Measurements from ENCODE around the gene SLC34A3. TPM values are rescaled to one million over a fixed set of nuclear protein-coding genes. Genes with fewer than 3 reads are reported as not detected.
A peak's percentile ranks its signal among the peaks of the same experiment; 100 is the strongest.

Gene SLC34A3
- total and polyA plus RNA-seq, 2 donors (not counting 1 experiment from before 2014, with no cell fraction given) = not detected

DNA sequence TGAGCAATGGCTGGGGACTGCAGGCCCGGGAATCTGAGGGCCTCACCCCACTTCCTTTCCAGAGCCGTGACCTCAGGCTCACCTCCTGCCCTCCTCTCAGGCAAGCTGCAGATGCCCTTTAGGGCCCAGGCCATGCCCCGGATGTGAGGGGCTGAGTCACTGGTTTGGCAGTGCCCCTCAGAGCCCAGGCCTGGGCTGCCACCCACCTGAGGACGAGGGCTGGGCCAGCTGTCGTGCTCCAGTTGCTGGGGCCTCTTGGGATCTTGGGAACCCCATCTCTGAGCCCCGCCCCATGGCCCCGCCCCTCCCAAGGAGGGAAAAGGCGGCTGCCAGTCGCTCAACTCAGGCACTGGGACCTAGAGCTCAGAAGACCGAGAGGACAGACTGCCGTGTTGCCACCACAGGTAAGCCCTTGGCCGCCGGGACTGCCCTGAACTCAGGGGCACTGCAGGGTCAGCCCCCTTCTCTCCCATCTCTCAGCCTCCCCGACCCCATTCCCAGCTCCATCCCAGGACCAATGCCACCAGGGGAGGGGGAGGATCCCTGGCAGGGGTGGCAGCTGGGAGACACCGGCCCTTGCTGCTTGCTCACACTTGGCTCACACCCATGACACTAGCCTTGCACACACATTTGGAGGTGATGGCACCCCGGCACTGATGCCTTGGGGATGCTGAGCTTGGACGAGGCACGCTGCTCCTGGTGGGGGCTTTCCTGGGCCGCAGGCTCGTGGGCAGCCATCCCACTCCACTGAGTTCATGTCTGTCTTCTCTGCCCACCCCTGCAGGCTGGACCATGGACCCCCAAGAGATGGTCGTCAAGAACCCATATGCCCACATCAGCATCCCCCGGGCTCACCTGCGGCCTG, 5.6 kb upstream of the SLC34A3 start, which contains the start of gene CYSRT1:
CYSRT1 (plus strand) TSS at position 345 of the 865 bp plus-strand sequence; CDS start at position 793, 448 bp downstream.
- Histone ChIP-seq H3K4me3 (ENCODE audit: control extremely low read depth in 1 of 5, extremely low read depth in 1 of 5, insufficient read depth in 1 of 5, low read depth in 2 of 5, low read length in 4 of 5) (peak within 1 kb of the TSS; percentile 36 to 77 (median 71)), H3K9ac (ENCODE audit: low read length) (peak within 1 kb of the TSS; percentile 75), H3K9me3 (ENCODE audit: control extremely low read depth in 1 of 3, control insufficient read depth in 2 of 3, insufficient read depth in 1 of 3, low read length in 2 of 3) (no peaks in the 10 kb centered on the region), H3K4me2 (replicated peaks; ENCODE audit: low read depth, low read length, poor library complexity, severe bottlenecking) (peak within 1 kb of the TSS; percentile 95), H3K27me3 (replicated peaks in 1 of 4; ENCODE audit: control extremely low read depth in 1 of 4, control insufficient read depth in 3 of 4, insufficient read depth in 4 of 4, low read length in 3 of 4) (peaks cover 0 to 28% (median 2%) of the 10 kb centered on the region in 4 experiments), H3K36me3 (replicated peaks in 1 of 2; ENCODE audit: control extremely low read depth in 1 of 2, control insufficient read depth in 1 of 2, extremely low read depth in 1 of 2, insufficient read depth in 2 of 2, low read length in 1 of 2) (no peaks in the 10 kb centered on the region), H2AFZ (ENCODE audit: insufficient read depth, low read depth, low read length, poor library complexity, severe bottlenecking) (peak within 1 kb of the TSS; percentile 96), H3K79me2 (ENCODE audit: control insufficient read depth, insufficient read depth, low read length) (no peaks in the 10 kb centered on the region), H3K4me1 (ENCODE audit: control insufficient read depth in 2 of 2, insufficient read depth in 2 of 2, low read length in 2 of 2) (peaks cover 13 to 32% of the 10 kb centered on the region in 2 donors), H3K27ac (ENCODE audit: low read length in 2 of 2) (peak within 1 kb of the TSS; percentile 79 to 91), H4K20me1 (ENCODE audit: control insufficient read depth, insufficient read depth, low read length, poor library complexity, severe bottlenecking) (no peaks in the 10 kb centered on the region)
- peaks cover 16% of the 10 kb centered on the region for H3K4me1 Mint-ChIP-seq
- intact Hi-C loops (cut with micrococcal nuclease) = loop anchor here (5.0 kb wide), 1 partner anchor 382 kb away; the partner anchor contains the start of gene ARRDC1
- H3K9me3 Mint-ChIP-seq (ENCODE audit: insufficient read depth) = no peaks in the 10 kb centered on the region
- DNase-seq = peak; percentile 32
- ChIA-PET CTCF (interaction anchor here (0.8 to 7.0 kb wide), 7 partner anchors 13 to 196 kb away, joined by 3 to 76 read pairs (median 4); partner anchors contain the start of genes ANAPC2, NELFB, SSNA1 and TUBB4B), POLR2A (interaction anchor here (1.5 to 3.1 kb wide), 2 partner anchors 10 to 11 kb away, joined by 7 to 10 read pairs; no protein-coding TSS in a partner anchor)
- 53% methylated on average over 22 of the region's 23 CpGs for WGBS (ENCODE audit: insufficient coverage)
- peak within 1 kb of the TSS; percentile 86 for H3K4me3 Mint-ChIP-seq
- TF ChIP-seq EZH2 (IDR thresholded peaks at IDR 0.05; ENCODE audit: borderline replicate concordance, insufficient read depth, low read depth, low read length, poor library complexity, severe bottlenecking) = no peak
- TF ChIP-seq, protein P1, sequence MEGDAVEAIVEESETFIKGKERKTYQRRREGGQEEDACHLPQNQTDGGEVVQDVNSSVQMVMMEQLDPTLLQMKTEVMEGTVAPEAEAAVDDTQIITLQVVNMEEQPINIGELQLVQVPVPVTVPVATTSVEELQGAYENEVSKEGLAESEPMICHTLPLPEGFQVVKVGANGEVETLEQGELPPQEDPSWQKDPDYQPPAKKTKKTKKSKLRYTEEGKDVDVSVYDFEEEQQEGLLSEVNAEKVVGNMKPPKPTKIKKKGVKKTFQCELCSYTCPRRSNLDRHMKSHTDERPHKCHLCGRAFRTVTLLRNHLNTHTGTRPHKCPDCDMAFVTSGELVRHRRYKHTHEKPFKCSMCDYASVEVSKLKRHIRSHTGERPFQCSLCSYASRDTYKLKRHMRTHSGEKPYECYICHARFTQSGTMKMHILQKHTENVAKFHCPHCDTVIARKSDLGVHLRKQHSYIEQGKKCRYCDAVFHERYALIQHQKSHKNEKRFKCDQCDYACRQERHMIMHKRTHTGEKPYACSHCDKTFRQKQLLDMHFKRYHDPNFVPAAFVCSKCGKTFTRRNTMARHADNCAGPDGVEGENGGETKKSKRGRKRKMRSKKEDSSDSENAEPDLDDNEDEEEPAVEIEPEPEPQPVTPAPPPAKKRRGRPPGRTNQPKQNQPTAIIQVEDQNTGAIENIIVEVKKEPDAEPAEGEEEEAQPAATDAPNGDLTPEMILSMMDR (IDR thresholded peaks at IDR 0.05) = no peak
- peaks cover 4% of the 10 kb centered on the region for H3K27me3 Mint-ChIP-seq
- peak within 1 kb of the TSS; percentile 82 for H3K27ac Mint-ChIP-seq
- ATAC-seq (ENCODE audit: low read depth) = no peak

Data from B cell (primary cell).